Measurements from ENCODE around the gene KCTD11. TPM values are rescaled to one million over a fixed set of nuclear protein-coding genes. Genes with fewer than 3 reads are reported as not detected.

The KCTD11 gene
- total and polyA plus RNA-seq, 8 donors: 3.4 to 7.2 (median 5.3) TPM

DNA sequence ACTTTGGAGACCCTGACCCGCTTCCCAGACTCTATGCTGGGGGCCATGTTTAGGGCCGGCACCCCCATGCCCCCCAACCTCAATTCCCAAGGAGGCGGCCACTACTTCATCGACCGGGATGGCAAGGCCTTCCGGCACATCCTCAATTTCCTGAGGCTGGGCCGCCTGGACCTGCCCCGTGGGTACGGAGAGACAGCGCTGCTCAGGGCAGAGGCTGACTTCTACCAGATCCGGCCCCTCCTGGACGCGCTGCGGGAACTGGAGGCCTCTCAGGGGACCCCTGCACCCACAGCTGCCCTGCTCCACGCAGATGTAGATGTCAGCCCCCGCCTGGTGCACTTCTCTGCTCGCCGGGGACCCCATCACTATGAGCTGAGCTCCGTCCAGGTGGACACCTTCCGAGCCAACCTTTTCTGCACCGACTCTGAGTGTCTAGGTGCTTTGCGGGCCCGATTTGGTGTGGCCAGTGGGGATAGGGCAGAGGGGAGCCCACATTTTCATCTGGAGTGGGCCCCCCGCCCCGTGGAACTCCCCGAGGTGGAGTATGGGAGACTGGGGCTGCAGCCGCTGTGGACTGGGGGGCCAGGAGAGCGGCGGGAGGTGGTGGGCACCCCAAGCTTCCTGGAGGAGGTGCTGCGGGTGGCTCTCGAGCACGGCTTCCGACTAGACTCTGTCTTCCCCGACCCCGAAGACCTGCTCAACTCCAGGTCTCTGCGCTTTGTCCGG lies 1.1 kb downstream of the KCTD11 start:
- Histone ChIP-seq H3K4me1 (peaks cover 7 to 21% (median 8%) of the 10 kb centered on the region in 3 donors), H3K27ac (no peak overlapping the region), H3K9me3 (no peaks in the 10 kb centered on the region), H3K27me3 (no peaks in the 10 kb centered on the region), H3K36me3 (no peaks in the 10 kb centered on the region), H3K4me3 (peak overlapping the region; percentile 82 to 94 (median 88))
- intact Hi-C loops (cut with DNase I): loop anchor here in 2 of 3 donors (10.0 kb wide), 3 partner anchors 82 to 232 kb away; partner anchors contain the start of genes FGF11 (in 2 of the 2), TMEM102 (in 2 of the 2), MPDU1 (in 1 of the 2) and TNFSF13 (in 1 of the 2)
- TF ChIP-seq, protein P1, sequence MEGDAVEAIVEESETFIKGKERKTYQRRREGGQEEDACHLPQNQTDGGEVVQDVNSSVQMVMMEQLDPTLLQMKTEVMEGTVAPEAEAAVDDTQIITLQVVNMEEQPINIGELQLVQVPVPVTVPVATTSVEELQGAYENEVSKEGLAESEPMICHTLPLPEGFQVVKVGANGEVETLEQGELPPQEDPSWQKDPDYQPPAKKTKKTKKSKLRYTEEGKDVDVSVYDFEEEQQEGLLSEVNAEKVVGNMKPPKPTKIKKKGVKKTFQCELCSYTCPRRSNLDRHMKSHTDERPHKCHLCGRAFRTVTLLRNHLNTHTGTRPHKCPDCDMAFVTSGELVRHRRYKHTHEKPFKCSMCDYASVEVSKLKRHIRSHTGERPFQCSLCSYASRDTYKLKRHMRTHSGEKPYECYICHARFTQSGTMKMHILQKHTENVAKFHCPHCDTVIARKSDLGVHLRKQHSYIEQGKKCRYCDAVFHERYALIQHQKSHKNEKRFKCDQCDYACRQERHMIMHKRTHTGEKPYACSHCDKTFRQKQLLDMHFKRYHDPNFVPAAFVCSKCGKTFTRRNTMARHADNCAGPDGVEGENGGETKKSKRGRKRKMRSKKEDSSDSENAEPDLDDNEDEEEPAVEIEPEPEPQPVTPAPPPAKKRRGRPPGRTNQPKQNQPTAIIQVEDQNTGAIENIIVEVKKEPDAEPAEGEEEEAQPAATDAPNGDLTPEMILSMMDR (IDR thresholded peaks at IDR 0.05): no peak
- WGBS, 2 donors: 80 to 84% methylated on average over 37 of the region's 37 CpGs
- ATAC-seq: no peak
- peak in 3 of 6 donors; percentile 22 to 57 (median 40) for DNase-seq
- no peak for FAIRE-seq

GRCh38 chr17:7354262-7354843 lies 2.4 kb downstream of the KCTD11 start:
- intact Hi-C loops (cut with DNase I): loop anchor here in 2 of 3 donors (10.0 kb wide), 3 partner anchors 80 to 230 kb away; partner anchors contain the start of genes FGF11 (in 2 of the 2), TMEM102 (in 2 of the 2), MPDU1 (in 1 of the 2) and TNFSF13 (in 1 of the 2)
- no peak for DNase-seq
- H3K27me3 ChIP-seq: no peaks in the 10 kb centered on the region
- 66 to 71% methylated on average over 9 of the region's 9 CpGs for WGBS, 2 donors
- TF ChIP-seq, protein P1 (IDR thresholded peaks at IDR 0.05): no peak
- ATAC-seq: no peak
- no peaks in the 10 kb centered on the region for H3K9me3 ChIP-seq
- H3K27ac ChIP-seq: no peak overlapping the region
- H3K4me1 ChIP-seq: peaks cover 7 to 21% (median 8%) of the 10 kb centered on the region in 3 donors
- no peak for FAIRE-seq
- no peak overlapping the region for H3K4me3 ChIP-seq
- no peaks in the 10 kb centered on the region for H3K36me3 ChIP-seq

DNA sequence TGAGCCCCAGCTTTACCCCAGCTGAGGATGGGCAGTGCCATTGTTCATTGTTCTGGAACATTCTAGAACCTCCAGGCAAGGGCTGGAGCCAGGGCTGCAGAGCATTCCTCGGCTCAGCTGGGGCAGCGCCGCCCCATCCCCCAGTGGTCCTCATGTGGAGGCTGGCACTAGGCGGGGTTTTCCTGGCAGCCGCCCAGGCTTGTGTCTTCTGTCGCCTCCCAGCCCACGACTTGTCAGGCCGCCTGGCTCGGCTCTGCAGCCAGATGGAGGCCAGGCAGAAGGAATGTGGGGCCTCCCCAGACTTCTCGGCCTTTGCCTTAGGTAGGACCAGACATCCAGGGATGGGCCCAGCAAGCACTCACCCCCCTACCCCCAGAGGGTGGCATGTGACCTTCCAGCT lies 3.1 kb downstream of the KCTD11 start, which contains the start of gene TMEM95:
Gene TMEM95 (plus strand): TSS at position 104 of the 400 bp plus-strand sequence. CDS start 49 bp downstream, at position 153.
- no peak within 1 kb of the TSS for H3K27ac ChIP-seq
- intact Hi-C loops (cut with DNase I): loop anchor here in 2 of 3 donors (10.0 kb wide), 3 partner anchors 80 to 230 kb away; partner anchors contain the start of genes FGF11 (in 2 of the 2), TMEM102 (in 2 of the 2), MPDU1 (in 1 of the 2) and TNFSF13 (in 1 of the 2)
- no peaks in the 10 kb centered on the region for H3K9me3 ChIP-seq
- H3K4me1 ChIP-seq: peaks cover under 1 to 19% (median 8%) of the 10 kb centered on the region in 3 donors
- TF ChIP-seq, protein P1 (IDR thresholded peaks at IDR 0.05): no peak
- WGBS, 2 donors: 54 to 55% methylated on average over 10 of the region's 10 CpGs
- H3K4me3 ChIP-seq: no peak within 1 kb of the TSS
- no peaks in the 10 kb centered on the region for H3K36me3 ChIP-seq
- FAIRE-seq (no peak), DNase-seq (peak in 4 of 6 donors; percentile 26 to 81 (median 52)), ATAC-seq (no peak)
- H3K27me3 ChIP-seq: no peaks in the 10 kb centered on the region

GRCh38 chr17:7355573-7355972 lies 3.6 kb downstream of the KCTD11 start:
- Histone ChIP-seq H3K36me3 (no peaks in the 10 kb centered on the region), H3K4me3 (no peak overlapping the region), H3K4me1 (peaks cover 0 to 14% (median 8%) of the 10 kb centered on the region in 3 donors), H3K27me3 (no peaks in the 10 kb centered on the region), H3K27ac (no peak overlapping the region), H3K9me3 (no peaks in the 10 kb centered on the region)
- ATAC-seq (no peak), DNase-seq (no peak), FAIRE-seq (no peak)
- TF ChIP-seq, protein P1 (IDR thresholded peaks at IDR 0.05): no peak
- intact Hi-C loops (cut with DNase I): loop anchor here in 2 of 3 donors (10.0 kb wide), 3 partner anchors 79 to 229 kb away; partner anchors contain the start of genes FGF11 (in 2 of the 2), TMEM102 (in 2 of the 2), MPDU1 (in 1 of the 2) and TNFSF13 (in 1 of the 2)
- WGBS, 2 donors: 71 to 77% methylated on average over 8 of the region's 8 CpGs
